Pancreas (tissue), 10 donors: ENCODE data around the gene EBF4. TPM values are rescaled to one million over a fixed set of nuclear protein-coding genes. Genes with fewer than 3 reads are reported as not detected.

Source experiments
- ATAC-seq, 4 donors: fragments of 200-7000 bp; cut with Tn5 transposase; one replicate each; pipeline versions ENCODE4 v1.8.0 to v1.9.1; 2020; ENCODE audit warnings: mild to moderate bottlenecking in 4 of 4, moderate library complexity in 4 of 4
- DNase-seq, 6 donors: peaks; one replicate each; pipeline ENCODE4 v3.0.0-alpha.2; 2020
- FAIRE-seq: peaks from 2 replicates; lab custom pipeline; 2012; peaks lifted over from hg19 to GRCh38; lab: Jason Lieb, UNC
- H3K27ac ChIP-seq, 4 donors: fragments of 200-600 bp; sonication (generic); 1 replicate in 3 of 4; 2 replicates in 1 of 4; pipeline versions ENCODE4 v1.5.0 to v1.8.0; 2020
- H3K27me3 ChIP-seq, 4 donors: fragments of 200-600 bp; one replicate each; pipeline ENCODE4 v1.8.0; 2021
- H3K36me3 ChIP-seq, 3 donors: fragments of 200-600 bp; sonication (generic) in 1 of 3; one replicate each; pipeline versions ENCODE4 v1.5.0 to v1.8.0; 2020 to 2021
- H3K4me1 ChIP-seq, 3 donors: fragments of 200-600 bp; one replicate each; pipeline ENCODE4 v1.8.0; 2021
- H3K4me3 ChIP-seq, 4 donors: fragments of 200-600 bp; sonication (generic) in 2 of 4; one replicate each; pipeline versions ENCODE4 v1.5.0 to v1.8.0; 2020 to 2021
- H3K9me3 ChIP-seq, 4 donors: fragments of 200-600 bp; one replicate each; pipeline ENCODE4 v1.8.0; 2021
- WGBS, 2 donors: extraction: QIAGEN DNeasy Blood & Tissue Kit; methylation state at CpG; one replicate each; pipeline ENCODE4 v1.1.7; 2013; 5-methylcytosine and 5-hydroxymethylcytosine counted together
- intact Hi-C, 3 donors: fragments of 100-400 bp; cut with DNase I; formaldehyde crosslinking; loops; one replicate each; pipeline versions ENCODE4 v1.11.1 to v1.14.2; 2022
- polyA plus RNA-seq, 2 donors: library from polyadenylated mRNA; stranded (reverse); fragments of 200-250 nt; gene quantifications; one replicate each; pipeline ENCODE4 v1.2.3, GENCODE V29; 2013
- total RNA-seq, 6 donors: library from RNA; stranded (reverse); fragmentation: NEBNext Ultra II Directional in 4 of 6; extraction: Animal tissue kit (Norgen Biotek cat#: 25700) in 4 of 6; gene quantifications; one replicate each; pipeline versions ENCODE4 v1.2.1 to v1.2.4, GENCODE V29; 2021 to 2023
- TF ChIP-seq, protein P1 (sequence below), 4 donors: fragments of 200-600 bp; sonication (generic) in 3 of 4; IDR thresholded peaks; one replicate each; pipeline versions ENCODE4 v1.5.0 to v1.8.0; 2021; ENCODE audit warnings: antibody characterized with exemption in 4 of 4
- donor health status: healthy with polysubstance abuse.
- donor health status: DM: no; HTN: no; CAD: no; lungs with moderate emphysema.
- donor health status: DM: no; HTN: no; CAD: no.
- donor health status: control.
- donor health status: control.
- donor health status: Bipolar disorder and iron deficiency.
- donor health status: DM: yes; HTN: yes; CAD: no.
- donor health status: DM: no; HTN: no; CAD: no.
- donor health status: DM: no; HTN: no; CAD: no.
- donor health status: DM: yes; HTN: yes; CAD: no.

EBF4 gene
- total and polyA plus RNA-seq, 8 donors = 6.8 to 25.3 (median 9.6) TPM

DNA sequence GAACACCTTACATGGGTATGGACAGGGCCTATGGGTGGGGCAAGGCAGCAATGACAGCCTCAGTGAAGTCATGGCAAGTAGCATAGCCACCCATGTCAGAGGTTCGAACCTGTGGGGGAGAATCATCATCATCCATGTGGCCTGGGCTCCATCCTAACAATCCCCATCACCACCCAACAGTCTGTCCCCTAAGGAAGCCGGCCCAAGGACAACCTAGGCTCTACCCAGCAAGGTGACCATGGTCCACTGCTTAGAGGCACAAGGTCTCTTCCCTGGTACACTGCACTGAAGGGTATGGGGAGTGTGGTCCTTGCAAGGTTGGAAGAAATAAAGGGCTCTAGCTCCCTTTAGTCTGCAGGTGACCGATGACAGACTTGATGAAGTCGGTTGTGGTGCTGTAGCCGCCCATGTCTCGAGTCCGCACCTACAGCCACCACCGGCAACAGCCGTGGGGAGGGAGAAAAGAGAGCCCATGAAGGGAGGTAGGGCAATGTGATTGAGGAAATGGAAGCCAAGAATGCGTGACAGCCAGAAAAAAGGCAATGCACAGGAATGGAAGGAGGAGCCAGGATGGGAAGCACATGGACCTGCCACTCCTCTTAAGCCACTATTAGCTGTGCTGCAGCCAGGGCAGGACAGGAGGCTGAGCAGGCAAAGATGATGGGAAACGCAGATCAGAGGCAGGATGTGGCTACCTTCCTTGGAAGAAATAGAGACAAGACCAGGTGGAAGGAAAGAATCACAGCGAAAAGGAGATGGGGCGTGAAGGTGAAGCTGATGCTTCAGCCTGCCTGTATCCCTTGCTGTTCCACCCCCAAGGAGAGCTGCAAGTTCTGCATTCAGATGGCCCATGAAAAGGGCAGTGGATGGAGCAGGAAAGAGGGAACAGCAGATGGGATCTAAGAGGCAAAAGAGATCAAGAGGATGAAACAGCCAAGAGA lies 33.9 kb upstream of the EBF4 start:
- H3K27me3 ChIP-seq = no peaks in the 10 kb centered on the region
- no peak for ATAC-seq
- H3K4me3 ChIP-seq = no peak overlapping the region
- TF ChIP-seq, protein P1, sequence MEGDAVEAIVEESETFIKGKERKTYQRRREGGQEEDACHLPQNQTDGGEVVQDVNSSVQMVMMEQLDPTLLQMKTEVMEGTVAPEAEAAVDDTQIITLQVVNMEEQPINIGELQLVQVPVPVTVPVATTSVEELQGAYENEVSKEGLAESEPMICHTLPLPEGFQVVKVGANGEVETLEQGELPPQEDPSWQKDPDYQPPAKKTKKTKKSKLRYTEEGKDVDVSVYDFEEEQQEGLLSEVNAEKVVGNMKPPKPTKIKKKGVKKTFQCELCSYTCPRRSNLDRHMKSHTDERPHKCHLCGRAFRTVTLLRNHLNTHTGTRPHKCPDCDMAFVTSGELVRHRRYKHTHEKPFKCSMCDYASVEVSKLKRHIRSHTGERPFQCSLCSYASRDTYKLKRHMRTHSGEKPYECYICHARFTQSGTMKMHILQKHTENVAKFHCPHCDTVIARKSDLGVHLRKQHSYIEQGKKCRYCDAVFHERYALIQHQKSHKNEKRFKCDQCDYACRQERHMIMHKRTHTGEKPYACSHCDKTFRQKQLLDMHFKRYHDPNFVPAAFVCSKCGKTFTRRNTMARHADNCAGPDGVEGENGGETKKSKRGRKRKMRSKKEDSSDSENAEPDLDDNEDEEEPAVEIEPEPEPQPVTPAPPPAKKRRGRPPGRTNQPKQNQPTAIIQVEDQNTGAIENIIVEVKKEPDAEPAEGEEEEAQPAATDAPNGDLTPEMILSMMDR (IDR thresholded peaks at IDR 0.05) = no peak
- FAIRE-seq = no peak
- no peaks in the 10 kb centered on the region for H3K9me3 ChIP-seq
- H3K36me3 ChIP-seq = peaks cover 7 to 70% (median 21%) of the 10 kb centered on the region in 3 donors
- H3K27ac ChIP-seq = no peak overlapping the region
- intact Hi-C loops = no loop called here
- no peak for DNase-seq
- H3K4me1 ChIP-seq = peaks cover 0 to 14% (median 0%) of the 10 kb centered on the region in 3 donors
- 76 to 78% methylated on average over 13 of the region's 13 CpGs for WGBS, 2 donors

DNA sequence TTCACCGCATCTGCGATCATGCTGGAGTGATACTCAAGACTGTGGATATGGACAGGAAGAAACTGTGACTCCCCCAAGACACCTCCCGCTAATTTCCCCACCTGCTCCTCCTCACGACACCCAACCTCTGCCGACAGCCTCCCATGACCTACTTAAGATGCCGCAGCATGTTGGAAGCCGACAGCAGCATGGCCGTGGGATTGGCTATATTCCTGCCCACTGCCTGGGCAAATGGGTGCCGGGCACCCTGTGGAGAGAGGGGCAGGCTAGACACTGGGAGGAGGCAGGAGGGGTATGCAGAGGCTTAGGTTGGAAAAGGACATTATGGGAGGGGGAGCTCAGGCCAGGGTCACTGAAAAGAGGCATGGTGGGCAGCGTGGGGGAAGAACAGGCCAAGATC lies 33.0 kb upstream of the EBF4 start:
- DNase-seq (no peak), FAIRE-seq (no peak), ATAC-seq (no peak)
- WGBS, 2 donors = 88 to 90% methylated on average over 10 of the region's 10 CpGs
- no peaks in the 10 kb centered on the region for H3K9me3 ChIP-seq
- intact Hi-C loops = no loop called here
- H3K36me3 ChIP-seq = peaks cover 7 to 68% (median 19%) of the 10 kb centered on the region in 3 donors
- H3K27ac ChIP-seq = no peak overlapping the region
- TF ChIP-seq, protein P1 (IDR thresholded peaks at IDR 0.05) = no peak
- H3K4me3 ChIP-seq = no peak overlapping the region
- peaks cover 0 to 6% (median 0%) of the 10 kb centered on the region in 3 donors for H3K4me1 ChIP-seq
- no peaks in the 10 kb centered on the region for H3K27me3 ChIP-seq

DNA sequence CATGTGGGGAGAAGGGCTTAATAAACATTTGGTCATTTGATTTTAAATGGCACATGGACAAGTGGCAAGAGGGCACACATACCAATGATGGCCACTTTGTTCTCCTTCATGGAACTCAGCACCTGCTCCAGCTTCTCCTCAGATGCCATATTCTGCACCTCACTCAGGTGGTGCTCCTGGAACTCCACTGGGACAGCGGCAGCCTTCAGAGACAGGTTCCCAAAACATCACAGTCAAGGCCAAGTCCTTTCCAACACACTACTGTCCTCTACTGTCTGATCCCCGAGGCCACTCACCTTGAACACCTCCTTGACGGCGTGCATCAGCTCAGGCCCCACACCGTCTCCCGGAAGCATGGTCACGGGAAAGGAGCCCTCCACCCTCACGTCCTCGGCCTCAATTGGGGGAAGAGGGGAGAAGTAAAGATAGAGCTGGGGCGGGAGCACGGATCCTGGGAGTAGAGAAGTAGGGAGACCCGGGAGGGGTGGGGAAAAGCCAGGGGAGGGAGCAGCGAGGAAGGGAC lies 29.2 kb upstream of the EBF4 start:
- H3K27ac ChIP-seq = peak overlapping the region in 3 of 4 donors; percentile 61 to 88 (median 79)
- no peaks in the 10 kb centered on the region for H3K27me3 ChIP-seq
- TF ChIP-seq, protein P1 (IDR thresholded peaks at IDR 0.05) = no peak
- ATAC-seq (peak in 2 of 4 donors; percentile 3 to 9), DNase-seq (no peak), FAIRE-seq (no peak)
- 3 to 8% methylated on average over 13 of the region's 13 CpGs for whole genome bisulfite sequencing, 2 donors
- intact Hi-C loops = no loop called here
- peak overlapping the region; percentile 95 to 99 (median 96) for H3K4me3 ChIP-seq
- H3K36me3 ChIP-seq = peaks cover 0 to 30% (median 0%) of the 10 kb centered on the region in 3 donors
- no peaks in the 10 kb centered on the region for H3K9me3 ChIP-seq
- H3K4me1 ChIP-seq = peaks cover 0 to 5% (median 0%) of the 10 kb centered on the region in 3 donors

DNA sequence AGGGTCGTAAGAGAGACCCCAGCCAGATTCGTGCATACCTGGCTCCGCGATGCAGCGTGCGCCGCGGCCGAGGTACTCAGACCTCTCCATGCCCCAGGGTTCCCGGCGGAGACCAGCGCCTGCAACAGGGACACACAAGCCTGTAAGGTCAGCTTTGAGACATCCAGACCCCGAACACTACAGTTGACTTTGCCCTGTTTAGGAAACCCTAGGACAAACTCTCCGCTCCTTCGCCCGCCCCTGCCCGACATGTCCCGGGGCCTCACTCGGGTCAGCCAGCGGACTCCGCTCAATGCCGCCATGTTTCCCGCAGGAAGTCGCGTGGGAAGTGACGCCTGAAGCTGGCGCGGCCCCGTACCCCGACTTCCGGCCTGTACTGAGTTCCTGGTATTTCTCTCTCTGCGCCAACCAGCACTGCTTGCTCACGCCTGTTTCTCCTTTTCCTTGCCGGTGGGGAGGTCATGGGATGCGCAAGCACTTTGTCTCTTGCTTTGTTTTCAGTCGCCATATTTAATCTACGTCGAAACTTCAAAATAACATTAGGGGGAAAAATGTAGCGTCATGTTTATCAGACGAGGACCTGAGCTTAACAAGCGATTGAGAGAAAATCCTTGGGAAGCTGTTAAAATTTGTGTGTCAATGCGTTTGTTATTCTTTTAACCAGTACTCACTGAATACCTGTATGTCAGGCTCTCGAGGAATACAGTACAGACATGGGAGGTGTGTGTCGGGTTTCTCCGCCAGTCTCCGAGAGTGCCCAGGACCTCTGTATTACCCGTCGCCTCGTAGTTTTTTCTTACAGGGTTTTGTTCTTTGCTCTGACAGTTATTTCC lies 28.5 kb upstream of the EBF4 start, which contains the start of gene IDH3B:
Gene IDH3B, minus strand, starts transcription at position 330 of the 833 bp plus-strand sequence. Its CDS starts 28 bp downstream, at position 302.
- TF ChIP-seq, protein P1 (IDR thresholded peaks at IDR 0.05) = no peak
- peaks cover 0 to 25% (median 0%) of the 10 kb centered on the region in 3 donors for H3K36me3 ChIP-seq
- H3K4me1 ChIP-seq = peaks cover 0 to 5% (median 0%) of the 10 kb centered on the region in 3 donors
- peak within 1 kb of the TSS; percentile 61 to 90 (median 84) for H3K27ac ChIP-seq
- FAIRE-seq (peak; percentile 92), ATAC-seq (peak; percentile 99 to 100 (median 99)), DNase-seq (peak; percentile 86 to 96 (median 91))
- intact Hi-C loops = no loop called here
- H3K4me3 ChIP-seq = peak within 1 kb of the TSS; percentile 95 to 99 (median 96)
- no peaks in the 10 kb centered on the region for H3K9me3 ChIP-seq
- 3 to 4% methylated on average over 49 of the region's 49 CpGs for WGBS, 2 donors
- no peaks in the 10 kb centered on the region for H3K27me3 ChIP-seq
